Activated CD8-positive, alpha-beta memory T cell treated with anti-CD3 and anti-CD28 coated beads, Interleukin-2, amount 50 U/mL, for 24 hours (primary cell): Measurements from ENCODE around the gene NCOR1.
"Not testable (repeated sequence)": the region's sequence is repeated elsewhere in the genome, so short reads cannot be mapped to it uniquely, and the experiment has no call there.

ENCODE experiments used
- DNase-seq: peaks from one replicate; pipeline ENCODE4 v3.0.0-alpha.2; 2020; ENCODE audit errors: extremely low read depth

The NCOR1 gene

GRCh38 chr17:16215002-16215272 is 397 bp downstream of the NCOR1 start:
- DNase-seq, result peak; percentile 12

- no peak for DNase-seq
Measured at GRCh38 chr17:16214190-16215001, 938 bp downstream of the NCOR1 start.

GRCh38 chr17:16212793-16213192 is 2.5 kb downstream of the NCOR1 start:
- DNase-seq, result no peak

- DNase-seq, result no peak
Measured at GRCh38 chr17:16211590-16211989, 3.7 kb downstream of the NCOR1 start.

- DNase-seq, result not testable (repeated sequence)
Measured at GRCh38 chr17:16204763-16205162, 10.6 kb downstream of the NCOR1 start.

- not testable (repeated sequence) for DNase-seq
Measured at GRCh38 chr17:16202554-16203500, 12.5 kb downstream of the NCOR1 start.

- not testable (repeated sequence) for DNase-seq
Measured at GRCh38 chr17:16201693-16202131, 13.6 kb downstream of the NCOR1 start.

GRCh38 chr17:16199093-16199492 is 16.2 kb downstream of the NCOR1 start:
- DNase-seq, result no peak

- DNase-seq, result no peak
Measured at GRCh38 chr17:16197276-16197675, 18.1 kb downstream of the NCOR1 start.

GRCh38 chr17:16194307-16194835 is 21.0 kb downstream of the NCOR1 start:
- DNase-seq, result not testable (repeated sequence)

GRCh38 chr17:16191604-16192003 is 23.7 kb downstream of the NCOR1 start:
- no peak for DNase-seq

- DNase-seq, result no peak
Measured at GRCh38 chr17:16190703-16191360, 24.5 kb downstream of the NCOR1 start.

- no peak for DNase-seq
Measured at GRCh38 chr17:16189791-16190348, 25.5 kb downstream of the NCOR1 start.

GRCh38 chr17:16187642-16188041 is 27.7 kb downstream of the NCOR1 start:
- no peak for DNase-seq

- DNase-seq, result no peak
Measured at GRCh38 chr17:16181581-16181980, 33.8 kb downstream of the NCOR1 start.

GRCh38 chr17:16178836-16179235 is 36.5 kb downstream of the NCOR1 start:
- DNase-seq, result no peak

- DNase-seq, result no peak
Measured at GRCh38 chr17:16171613-16172012, 43.7 kb downstream of the NCOR1 start.

- DNase-seq, result not testable (repeated sequence)
Measured at GRCh38 chr17:16166766-16167165, 48.6 kb downstream of the NCOR1 start.

- DNase-seq, result no peak
Measured at GRCh38 chr17:16158714-16159113, 56.6 kb downstream of the NCOR1 start.

- no peak for DNase-seq
Measured at GRCh38 chr17:16155536-16155935, 59.8 kb downstream of the NCOR1 start.

- DNase-seq, result not testable (repeated sequence)
Measured at GRCh38 chr17:16152326-16152725, 63.0 kb downstream of the NCOR1 start.
